Astrocyte of the spinal cord (primary cell): ENCODE data around the gene RC3H1.

ENCODE experiments used
- DNase-seq: peaks from one replicate; pipeline ENCODE4 v3.0.0; 2011; ENCODE audit warnings: low read depth, low spot score
- H3K4me3 ChIP-seq: 2 replicates; pipeline ENCODE4 v1.5.1; 2011; ENCODE audit warnings: low read depth, mild to moderate bottlenecking, low read length, moderate library complexity
- CTCF ChIP-seq: IDR thresholded peaks from 2 replicates; pipeline ENCODE4 v1.5.1; 2012; ENCODE audit warnings: low read depth, mild to moderate bottlenecking, low read length, inconsistent platforms
- in situ Hi-C: cut with HindIII; loops from 2 replicates; pipeline ENCODE4 v1.10.0; 2017; ENCODE audit warnings: low sequenced_read_pairs

RC3H1 gene

GRCh38 chr1:174023440-174023839, 1.3 kb upstream of the RC3H1 start:
- peak; percentile 48 for DNase-seq
- no peak overlapping the region for H3K4me3 ChIP-seq

GRCh38 chr1:174022976-174023277, 770 bp upstream of the RC3H1 start:
- TF ChIP-seq CTCF, result no peak
- DNase-seq, result no peak
- in situ Hi-C loops, result no loop called here
- H3K4me3 ChIP-seq, result peak overlapping the region; percentile 82

More at GRCh38 chr1:174023440-174023839, 1.3 kb upstream of the RC3H1 start:
- no peak for TF ChIP-seq CTCF
- in situ Hi-C loops, result no loop called here

- peak; percentile 61 for DNase-seq
- TF ChIP-seq CTCF, result no peak
- in situ Hi-C loops, result no loop called here
These were observed 522 bp downstream of the RC3H1 start for GRCh38 chr1:174021591-174022079.

GRCh38 chr1:174018565-174018964, 3.6 kb downstream of the RC3H1 start:
- in situ Hi-C loops, result no loop called here
- H3K4me3 ChIP-seq, result no peak overlapping the region
- TF ChIP-seq CTCF, result no peak
- DNase-seq, result no peak

More at GRCh38 chr1:174021591-174022079, 522 bp downstream of the RC3H1 start:
- peak overlapping the region; percentile 82 for H3K4me3 ChIP-seq

GRCh38 chr1:174017231-174017970, 4.8 kb downstream of the RC3H1 start:
- in situ Hi-C loops, result no loop called here
- no peak for TF ChIP-seq CTCF
- DNase-seq, result peak; percentile 18
- H3K4me3 ChIP-seq, result no peak overlapping the region

- no peak for TF ChIP-seq CTCF
- in situ Hi-C loops, result no loop called here
- H3K4me3 ChIP-seq, result no peak overlapping the region
- DNase-seq, result no peak
These were observed 8.2 kb downstream of the RC3H1 start for GRCh38 chr1:174013864-174014418.
